HepG2 (cell line): ENCODE measurements around the gene TRIM72. TPM values are rescaled to one million over a fixed set of nuclear protein-coding genes. Genes with fewer than 3 reads are reported as not detected.

ENCODE experiments used
- CENPT ChIP-seq: sonication (generic); formaldehyde crosslinking; IDR thresholded peaks from 2 replicates; pipeline ENCODE4 v1.8.0; 2022; ENCODE audit warnings: low read depth, mild to moderate bottlenecking, moderate library complexity, missing genetic modification reagents
- DNMT1 ChIP-seq: sonication (generic); formaldehyde crosslinking; IDR thresholded peaks from 2 replicates; pipeline ENCODE4 v1.5.1; 2020; ENCODE audit warnings: mild to moderate bottlenecking, missing genetic modification reagents
- KDM3A ChIP-seq: IDR thresholded peaks from 2 replicates; pipeline ENCODE4 v1.6.1; 2018; ENCODE audit warnings: low read depth, missing compliant biosample characterization
- MBNL3 ChIP-seq: fragments of 250-450 bp; sonication (Bioruptor Pico); conservative IDR thresholded peaks from 2 replicates; pipeline ENCODE4 v1.8.0; 2022; ENCODE audit warnings: mild to moderate bottlenecking, inconsistent platforms
- MIXL1 ChIP-seq: IDR thresholded peaks from 2 replicates; pipeline ENCODE4 v1.6.1; 2016
- NFE2L1 ChIP-seq: sonication (generic); formaldehyde crosslinking; IDR thresholded peaks from 2 replicates; pipeline ENCODE4 v1.4.0; 2020; ENCODE audit warnings: missing genetic modification reagents, mild to moderate bottlenecking, borderline replicate concordance
- NFRKB ChIP-seq: fragments of 450-650 bp; IDR thresholded peaks from 2 replicates; pipeline ENCODE4 v1.6.1; 2017
- NR2C2 ChIP-seq: sonication (generic); formaldehyde crosslinking; IDR thresholded peaks from 2 replicates; pipeline ENCODE4 v1.4.0; 2020; ENCODE audit warnings: missing genetic modification reagents, mild to moderate bottlenecking, moderate library complexity, borderline replicate concordance
- POLR2G ChIP-seq: fragments of 200-400 bp; formaldehyde crosslinking; IDR thresholded peaks from 2 replicates; pipeline ENCODE4 v1.6.1; 2018; ENCODE audit warnings: mild to moderate bottlenecking, low read depth, low read length, moderate library complexity
- PRPF4 ChIP-seq: fragments of 200-400 bp; formaldehyde crosslinking; IDR thresholded peaks from 2 replicates; pipeline ENCODE4 v1.6.1; 2016; ENCODE audit warnings: low read length, low read depth; ENCODE audit not compliant: poor library complexity, severe bottlenecking
- RORA ChIP-seq: sonication (generic); formaldehyde crosslinking; IDR thresholded peaks from 2 replicates; pipeline ENCODE4 v1.5.0; 2020; ENCODE audit warnings: mild to moderate bottlenecking, missing genetic modification reagents, moderate library complexity
- SOX6 ChIP-seq, 2 experiments: fragments of 450-650 bp in 1 of 2; sonication (generic) in 1 of 2; formaldehyde crosslinking in 1 of 2; IDR thresholded peaks; 2 replicates each; pipeline versions ENCODE4 v1.4.0 to v1.6.1; 2017 to 2020; ENCODE audit warnings: antibody characterized with exemption in 1 of 2, mild to moderate bottlenecking in 1 of 2, missing genetic modification reagents in 1 of 2
- ZFAT ChIP-seq: sonication (generic); formaldehyde crosslinking; conservative IDR thresholded peaks from 2 replicates; pipeline ENCODE4 v1.8.1; 2023; ENCODE audit warnings: missing genetic modification reagents, inconsistent platforms
- ZFP36 ChIP-seq: fragments of 150-350 bp; IDR thresholded peaks from 2 replicates; pipeline ENCODE4 v1.6.1; 2018; ENCODE audit warnings: borderline replicate concordance, low read length, low read depth; ENCODE audit not compliant: partially characterized antibody
- ZNF24 ChIP-seq: fragments of 450-650 bp; IDR thresholded peaks from 2 replicates; pipeline ENCODE4 v1.6.1; 2017; ENCODE audit warnings: antibody characterized with exemption, mild to moderate bottlenecking
- ZNF383 ChIP-seq: sonication (generic); formaldehyde crosslinking; IDR thresholded peaks from 2 replicates; pipeline ENCODE4 v1.4.0; 2020; ENCODE audit warnings: missing genetic modification reagents, mild to moderate bottlenecking, borderline replicate concordance
- ZNF501 ChIP-seq: sonication (generic); formaldehyde crosslinking; IDR thresholded peaks from 2 replicates; pipeline ENCODE4 v1.5.1; 2020; ENCODE audit warnings: mild to moderate bottlenecking, moderate library complexity, missing genetic modification reagents
- ZNF605 ChIP-seq: sonication (generic); formaldehyde crosslinking; IDR thresholded peaks from 2 replicates; pipeline ENCODE4 v1.8.0; 2022; ENCODE audit warnings: mild to moderate bottlenecking, missing genetic modification reagents
- ZSCAN20 ChIP-seq: sonication (generic); formaldehyde crosslinking; IDR thresholded peaks from 2 replicates; pipeline ENCODE4 v1.4.0; 2020; ENCODE audit warnings: missing genetic modification reagents, mild to moderate bottlenecking, borderline replicate concordance
- polyA plus RNA-seq, 8 experiments: library from polyadenylated mRNA; depleted of rRNA in 3 of 8; stranded (reverse) in 7 of 8; unstranded in 1 of 8; fragments of >200 nt; fragmentation: Illumina TruSeq in 4 of 8; extraction: Trizol in 4 of 8; gene quantifications; 2 replicates each; pipeline versions ENCODE4 v1.2.1 to v1.2.3, GENCODE V29; 2011 to 2016; ENCODE audit warnings: low read depth in 4 of 8, missing spikeins in 1 of 8, mixed read lengths in 1 of 8; ENCODE audit not compliant: insufficient read depth in 1 of 8
- total RNA-seq, 5 experiments: library from RNA; depleted of rRNA; stranded (reverse); fragments of >200 nt; fragmentation: Illumina TruSeq; extraction: Trizol; gene quantifications; 2 replicates each; pipeline ENCODE4 v1.2.3, GENCODE V29; 2016; ENCODE audit warnings: low read depth in 1 of 5
- TF ChIP-seq, protein P1 (sequence below): sonication (generic); formaldehyde crosslinking; IDR thresholded peaks from 2 replicates; pipeline ENCODE4 v1.4.0; 2020; ENCODE audit warnings: missing genetic modification reagents
- TF ChIP-seq, protein P2 (sequence below): sonication (generic); formaldehyde crosslinking; IDR thresholded peaks from 2 replicates; pipeline ENCODE4 v1.4.0; 2020; ENCODE audit warnings: missing genetic modification reagents, borderline replicate concordance
- TF ChIP-seq, protein P3 (sequence below): sonication (generic); formaldehyde crosslinking; IDR thresholded peaks from 2 replicates; pipeline ENCODE4 v1.9.0; 2021; ENCODE audit warnings: missing genetic modification reagents, mild to moderate bottlenecking, borderline replicate concordance

Gene TRIM72
- total and polyA plus RNA-seq, 2 of the 13 experiments (the other 11 are each of a cell fraction or from before 2014, with no cell fraction given): not detected

DNA sequence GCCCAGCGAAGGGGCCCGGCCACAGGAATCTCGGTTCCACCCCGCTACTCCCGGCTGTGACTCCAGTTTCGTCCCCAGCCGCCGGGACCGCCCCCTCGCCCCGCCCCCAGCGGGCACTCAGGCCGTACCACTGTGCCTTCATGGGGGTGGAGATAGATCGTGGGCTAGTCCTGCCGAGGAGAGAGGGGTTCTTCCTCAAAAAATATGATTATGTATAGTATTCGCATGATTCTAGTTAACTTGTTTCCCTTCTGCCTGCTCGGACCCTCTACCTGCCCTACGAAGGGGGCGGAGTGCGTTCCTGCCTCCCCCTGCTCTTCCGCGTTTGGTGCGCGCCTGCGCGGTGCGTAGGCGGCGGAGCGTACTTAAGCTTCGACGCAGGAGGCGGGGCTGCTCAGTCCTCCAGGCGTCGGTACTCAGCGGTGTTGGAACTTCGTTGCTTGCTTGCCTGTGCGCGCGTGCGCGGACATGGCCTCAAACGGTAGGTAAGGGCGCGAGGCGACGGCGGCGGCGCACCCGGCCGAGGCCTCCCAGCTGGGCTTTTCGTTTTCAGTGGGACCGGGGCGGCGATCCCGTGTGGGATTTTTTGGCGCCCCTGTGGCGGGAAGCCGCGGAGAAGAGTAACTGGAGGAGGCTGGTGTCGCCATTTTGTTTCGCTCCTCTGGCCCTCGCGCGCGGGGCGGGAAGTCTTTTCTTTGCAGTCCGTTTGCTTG is 34.0 kb upstream of the TRIM72 start, which contains the start of gene FUS (continued):
- TF ChIP-seq ZNF605 (CRISPR knock-in tag): peak; percentile 14; the same call in 1 of the 2 replicates
- TF ChIP-seq, protein P1, sequence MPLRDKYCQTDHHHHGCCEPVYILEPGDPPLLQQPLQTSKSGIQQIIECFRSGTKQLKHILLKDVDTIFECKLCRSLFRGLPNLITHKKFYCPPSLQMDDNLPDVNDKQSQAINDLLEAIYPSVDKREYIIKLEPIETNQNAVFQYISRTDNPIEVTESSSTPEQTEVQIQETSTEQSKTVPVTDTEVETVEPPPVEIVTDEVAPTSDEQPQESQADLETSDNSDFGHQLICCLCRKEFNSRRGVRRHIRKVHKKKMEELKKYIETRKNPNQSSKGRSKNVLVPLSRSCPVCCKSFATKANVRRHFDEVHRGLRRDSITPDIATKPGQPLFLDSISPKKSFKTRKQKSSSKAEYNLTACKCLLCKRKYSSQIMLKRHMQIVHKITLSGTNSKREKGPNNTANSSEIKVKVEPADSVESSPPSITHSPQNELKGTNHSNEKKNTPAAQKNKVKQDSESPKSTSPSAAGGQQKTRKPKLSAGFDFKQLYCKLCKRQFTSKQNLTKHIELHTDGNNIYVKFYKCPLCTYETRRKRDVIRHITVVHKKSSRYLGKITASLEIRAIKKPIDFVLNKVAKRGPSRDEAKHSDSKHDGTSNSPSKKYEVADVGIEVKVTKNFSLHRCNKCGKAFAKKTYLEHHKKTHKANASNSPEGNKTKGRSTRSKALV (CRISPR knock-in tag): peak; percentile 48
- TF ChIP-seq ZNF383: peak; percentile 94; the same call in 1 of the 2 replicates
- TF ChIP-seq NFE2L1: no peak
- peak; percentile 96 for TF ChIP-seq ZNF501 (CRISPR knock-in tag)
- TF ChIP-seq NR2C2 (CRISPR knock-in tag): peak; percentile 69; the same call in 1 of the 2 replicates
- peak; percentile 100 for TF ChIP-seq POLR2G
- TF ChIP-seq ZFP36: no peak
- peak; percentile 87; the same call in 1 of the 2 replicates for TF ChIP-seq MIXL1 (CRISPR knock-in tag)
- 0 out of 2 replicates have a peak, but pooled peaks have one; percentile 51 for TF ChIP-seq ZNF24
- no peak for TF ChIP-seq PRPF4
- TF ChIP-seq, protein P2, sequence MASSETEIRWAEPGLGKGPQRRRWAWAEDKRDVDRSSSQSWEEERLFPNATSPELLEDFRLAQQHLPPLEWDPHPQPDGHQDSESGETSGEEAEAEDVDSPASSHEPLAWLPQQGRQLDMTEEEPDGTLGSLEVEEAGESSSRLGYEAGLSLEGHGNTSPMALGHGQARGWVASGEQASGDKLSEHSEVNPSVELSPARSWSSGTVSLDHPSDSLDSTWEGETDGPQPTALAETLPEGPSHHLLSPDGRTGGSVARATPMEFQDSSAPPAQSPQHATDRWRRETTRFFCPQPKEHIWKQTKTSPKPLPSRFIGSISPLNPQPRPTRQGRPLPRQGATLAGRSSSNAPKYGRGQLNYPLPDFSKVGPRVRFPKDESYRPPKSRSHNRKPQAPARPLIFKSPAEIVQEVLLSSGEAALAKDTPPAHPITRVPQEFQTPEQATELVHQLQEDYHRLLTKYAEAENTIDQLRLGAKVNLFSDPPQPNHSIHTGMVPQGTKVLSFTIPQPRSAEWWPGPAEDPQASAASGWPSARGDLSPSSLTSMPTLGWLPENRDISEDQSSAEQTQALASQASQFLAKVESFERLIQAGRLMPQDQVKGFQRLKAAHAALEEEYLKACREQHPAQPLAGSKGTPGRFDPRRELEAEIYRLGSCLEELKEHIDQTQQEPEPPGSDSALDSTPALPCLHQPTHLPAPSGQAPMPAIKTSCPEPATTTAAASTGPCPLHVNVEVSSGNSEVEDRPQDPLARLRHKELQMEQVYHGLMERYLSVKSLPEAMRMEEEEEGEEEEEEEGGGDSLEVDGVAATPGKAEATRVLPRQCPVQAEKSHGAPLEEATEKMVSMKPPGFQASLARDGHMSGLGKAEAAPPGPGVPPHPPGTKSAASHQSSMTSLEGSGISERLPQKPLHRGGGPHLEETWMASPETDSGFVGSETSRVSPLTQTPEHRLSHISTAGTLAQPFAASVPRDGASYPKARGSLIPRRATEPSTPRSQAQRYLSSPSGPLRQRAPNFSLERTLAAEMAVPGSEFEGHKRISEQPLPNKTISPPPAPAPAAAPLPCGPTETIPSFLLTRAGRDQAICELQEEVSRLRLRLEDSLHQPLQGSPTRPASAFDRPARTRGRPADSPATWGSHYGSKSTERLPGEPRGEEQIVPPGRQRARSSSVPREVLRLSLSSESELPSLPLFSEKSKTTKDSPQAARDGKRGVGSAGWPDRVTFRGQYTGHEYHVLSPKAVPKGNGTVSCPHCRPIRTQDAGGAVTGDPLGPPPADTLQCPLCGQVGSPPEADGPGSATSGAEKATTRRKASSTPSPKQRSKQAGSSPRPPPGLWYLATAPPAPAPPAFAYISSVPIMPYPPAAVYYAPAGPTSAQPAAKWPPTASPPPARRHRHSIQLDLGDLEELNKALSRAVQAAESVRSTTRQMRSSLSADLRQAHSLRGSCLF (CRISPR knock-in tag): peak; percentile 87
- no peak for TF ChIP-seq RORA (CRISPR knock-in tag)
- TF ChIP-seq CENPT (CRISPR knock-in tag): no peak
- no peak; the same call in none of the 2 replicates for TF ChIP-seq ZSCAN20
- TF ChIP-seq KDM3A (CRISPR knock-in tag): peak; percentile 91; the same call in 1 of the 2 replicates
- TF ChIP-seq, protein P3, sequence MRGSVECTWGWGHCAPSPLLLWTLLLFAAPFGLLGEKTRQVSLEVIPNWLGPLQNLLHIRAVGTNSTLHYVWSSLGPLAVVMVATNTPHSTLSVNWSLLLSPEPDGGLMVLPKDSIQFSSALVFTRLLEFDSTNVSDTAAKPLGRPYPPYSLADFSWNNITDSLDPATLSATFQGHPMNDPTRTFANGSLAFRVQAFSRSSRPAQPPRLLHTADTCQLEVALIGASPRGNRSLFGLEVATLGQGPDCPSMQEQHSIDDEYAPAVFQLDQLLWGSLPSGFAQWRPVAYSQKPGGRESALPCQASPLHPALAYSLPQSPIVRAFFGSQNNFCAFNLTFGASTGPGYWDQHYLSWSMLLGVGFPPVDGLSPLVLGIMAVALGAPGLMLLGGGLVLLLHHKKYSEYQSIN (CRISPR knock-in tag): 0 out of 2 replicates have a peak, but pooled peaks have one; percentile 3
- TF ChIP-seq MBNL3 (CRISPR knock-in tag): no peak; the same call in 1 of the 2 replicates
- TF ChIP-seq ZFAT (CRISPR knock-in tag): no peak; the same call in 1 of the 2 replicates
- no peak for TF ChIP-seq SOX6 (IDR thresholded peaks at IDR 0.05)
- peak; percentile 44; the same call in 1 of the 2 replicates for TF ChIP-seq SOX6 (CRISPR knock-in tag; IDR thresholded peaks at IDR 0.05)
- no peak for TF ChIP-seq NFRKB
- TF ChIP-seq DNMT1 (CRISPR knock-in tag): peak; percentile 63
